NCI-H774 (cell line): ENCODE measurements around the gene RAET1G.
"Not testable (repeated sequence)": the region's sequence is repeated elsewhere in the genome, so short reads cannot be mapped to it uniquely, and the experiment has no call there.

ENCODE experiments used
- DNase-seq: peaks from one replicate; lab custom pipeline; 2025; lab: John Stamatoyannopoulos, UW

Gene RAET1G

GRCh38 chr6:149953934-149954327 is 31.0 kb upstream of the RAET1G start:
- not testable (repeated sequence) for DNase-seq

DNA sequence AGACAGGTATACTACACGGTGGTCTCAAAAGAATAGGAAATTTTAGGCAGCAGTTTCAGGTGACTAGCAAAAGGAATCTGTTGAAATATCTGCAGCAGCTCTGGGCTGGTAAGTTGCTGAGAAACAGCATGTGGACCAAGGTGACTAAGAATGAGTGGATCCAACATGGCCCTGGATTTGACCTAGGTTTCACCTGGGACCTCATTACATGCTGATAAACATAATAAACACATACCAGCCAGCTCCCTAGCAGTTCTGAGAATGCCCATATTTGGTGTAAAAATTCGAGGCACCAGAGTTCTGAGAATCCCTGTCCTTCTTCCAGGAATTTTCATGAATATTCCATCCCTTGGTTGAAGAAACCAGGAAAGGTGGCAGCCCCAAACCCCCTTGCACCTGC is 30.5 kb upstream of the RAET1G start:
- not testable (repeated sequence) for DNase-seq

DNA sequence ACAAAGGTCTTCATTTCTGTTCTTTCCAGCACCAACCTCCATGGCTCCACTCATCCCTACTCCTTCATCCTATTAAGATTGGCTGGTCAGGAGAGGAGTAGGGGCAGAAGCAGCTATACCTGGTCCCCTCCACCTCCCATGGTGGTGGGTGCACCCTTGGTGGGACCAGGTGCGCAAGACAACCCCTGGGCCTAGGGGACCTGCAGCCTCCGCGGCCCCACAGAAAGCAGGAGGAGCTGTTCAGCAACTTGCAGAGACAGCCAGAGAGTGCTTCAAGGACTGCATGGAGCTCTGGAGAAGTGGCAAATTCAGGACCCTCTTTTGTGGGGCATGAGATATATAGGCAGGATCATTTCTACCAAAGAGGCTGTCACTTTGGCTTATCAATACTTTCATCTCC is 28.7 kb upstream of the RAET1G start:
- no peak for DNase-seq

DNA sequence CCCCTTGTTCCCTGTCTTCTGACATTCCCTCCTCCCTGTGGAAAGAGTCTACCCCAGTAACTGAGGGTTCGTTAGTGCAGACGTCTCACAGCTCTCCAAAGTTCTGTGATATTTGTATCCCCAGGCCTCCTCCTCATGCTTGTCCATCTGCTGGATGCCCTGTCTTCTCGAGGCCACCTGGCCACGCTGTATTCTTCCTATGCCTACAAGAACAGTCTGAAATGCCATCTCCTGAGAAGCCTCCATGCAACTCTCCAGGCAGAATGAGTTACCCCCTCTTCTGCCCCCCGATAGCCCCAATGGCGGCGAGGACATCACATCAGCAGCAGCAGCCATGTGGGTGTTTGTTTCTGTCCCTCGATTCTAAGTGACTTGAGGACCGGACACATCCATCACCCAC is 28.2 kb upstream of the RAET1G start:
- DNase-seq: no peak

- DNase-seq: no peak
Measured at GRCh38 chr6:149950423-149950822, 27.5 kb upstream of the RAET1G start.

GRCh38 chr6:149948616-149949015 is 25.7 kb upstream of the RAET1G start:
- DNase-seq: no peak

- DNase-seq: no peak
Measured at GRCh38 chr6:149948011-149948410, 25.1 kb upstream of the RAET1G start.

DNA sequence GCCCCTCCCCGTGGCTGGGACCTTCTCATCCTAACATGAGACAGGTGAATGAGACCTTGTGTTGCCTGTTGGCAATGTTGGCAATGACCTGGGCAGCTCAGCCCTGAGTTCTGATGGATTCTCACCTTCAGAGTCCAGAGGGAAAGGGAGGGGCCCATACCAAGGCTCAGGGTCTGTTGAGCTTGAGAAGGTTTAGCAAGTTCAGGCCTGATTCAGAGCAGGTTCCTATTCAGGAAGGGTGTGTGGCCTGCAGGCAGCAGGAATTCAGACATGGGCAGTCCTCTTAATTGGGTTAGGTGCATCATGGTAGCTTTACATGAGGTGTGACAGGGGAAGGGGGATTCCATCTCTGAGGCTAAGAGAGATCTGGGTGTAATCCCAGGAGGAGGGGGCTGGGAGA is 24.6 kb upstream of the RAET1G start:
- DNase-seq: not testable (repeated sequence)

DNA sequence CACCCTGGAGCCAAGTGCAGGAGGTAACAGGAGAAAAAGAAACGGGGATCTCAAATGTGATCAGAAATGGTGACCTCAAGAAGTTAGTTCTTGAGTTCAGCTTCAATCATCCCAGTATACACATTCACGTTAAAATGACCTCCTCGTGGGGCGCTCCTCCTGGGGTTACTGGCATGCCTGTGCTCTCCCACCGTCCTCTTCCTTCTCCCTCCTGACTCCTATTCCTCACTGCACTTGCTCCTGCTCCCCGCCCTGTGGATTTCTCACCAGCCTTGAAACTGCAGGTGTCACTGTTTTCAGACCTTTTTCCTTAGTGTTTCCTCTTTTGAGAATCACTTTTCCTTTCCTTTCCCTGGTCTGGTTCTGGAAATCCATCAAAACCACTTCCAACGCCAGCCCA is 23.7 kb upstream of the RAET1G start:
- DNase-seq: not testable (repeated sequence)

GRCh38 chr6:149945276-149945675 is 22.4 kb upstream of the RAET1G start:
- DNase-seq: not testable (repeated sequence)

DNA sequence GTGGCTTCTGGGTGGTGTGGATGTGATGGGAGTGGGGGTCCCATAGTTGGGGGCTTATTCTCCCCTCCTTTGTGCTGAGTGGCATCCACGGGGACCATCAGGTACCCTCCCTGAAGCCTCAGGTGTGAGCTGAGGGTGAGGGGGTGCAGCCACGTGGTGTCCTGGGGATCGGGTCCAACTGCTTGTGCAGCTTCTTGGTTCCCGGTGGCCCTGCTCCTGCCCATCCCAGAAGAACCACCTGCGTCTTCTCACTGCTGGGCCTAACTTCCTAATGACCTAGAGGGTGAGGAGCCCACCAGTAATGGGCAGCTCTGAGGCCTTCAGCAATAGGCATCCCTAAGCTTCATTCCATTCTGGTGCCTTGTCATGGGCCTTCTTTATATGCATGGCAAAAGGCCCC is 20.4 kb upstream of the RAET1G start:
- DNase-seq: not testable (repeated sequence)

DNA sequence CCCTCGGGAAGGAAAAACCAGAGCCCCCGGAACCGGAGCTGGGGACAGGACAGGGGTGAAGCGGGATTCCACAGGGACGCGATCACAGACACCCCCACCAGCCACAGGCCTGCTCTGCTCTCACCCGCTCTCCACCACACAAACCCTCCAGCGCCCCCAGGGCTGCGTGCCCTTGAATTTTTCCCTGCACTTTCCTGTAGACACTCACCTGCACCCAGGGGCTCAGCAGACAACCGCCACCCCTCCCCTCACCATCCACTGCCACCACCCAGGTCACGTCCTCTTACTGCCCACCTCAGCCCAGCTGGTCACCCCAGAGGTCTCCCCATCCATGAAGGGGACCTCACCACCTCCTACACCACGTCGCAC is 19.5 kb upstream of the RAET1G start:
- DNase-seq: no peak

GRCh38 chr6:149941583-149942460 is 18.9 kb upstream of the RAET1G start, which contains the start of gene ULBP2:
Gene ULBP2 (plus strand): TSS chr6:149942014. CDS start chr6:149942073, 59 bp downstream.
- peak; percentile 69 for DNase-seq

DNA sequence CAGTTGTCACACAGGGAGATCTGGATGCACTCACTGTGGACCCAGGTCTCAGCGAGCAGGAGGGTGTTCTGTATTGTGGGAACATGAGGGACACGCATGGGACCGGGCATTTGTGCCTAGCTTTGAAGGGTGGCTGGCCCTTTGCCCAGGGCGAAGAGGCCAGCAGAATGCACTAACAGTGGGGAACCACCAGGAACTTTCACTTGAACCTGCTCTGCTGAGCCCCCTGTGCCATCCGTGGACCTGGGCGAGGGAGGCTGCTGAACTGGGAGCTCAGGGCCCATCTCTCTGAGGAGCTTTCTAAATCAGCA is 17.7 kb upstream of the RAET1G start:
- no peak for DNase-seq

DNA sequence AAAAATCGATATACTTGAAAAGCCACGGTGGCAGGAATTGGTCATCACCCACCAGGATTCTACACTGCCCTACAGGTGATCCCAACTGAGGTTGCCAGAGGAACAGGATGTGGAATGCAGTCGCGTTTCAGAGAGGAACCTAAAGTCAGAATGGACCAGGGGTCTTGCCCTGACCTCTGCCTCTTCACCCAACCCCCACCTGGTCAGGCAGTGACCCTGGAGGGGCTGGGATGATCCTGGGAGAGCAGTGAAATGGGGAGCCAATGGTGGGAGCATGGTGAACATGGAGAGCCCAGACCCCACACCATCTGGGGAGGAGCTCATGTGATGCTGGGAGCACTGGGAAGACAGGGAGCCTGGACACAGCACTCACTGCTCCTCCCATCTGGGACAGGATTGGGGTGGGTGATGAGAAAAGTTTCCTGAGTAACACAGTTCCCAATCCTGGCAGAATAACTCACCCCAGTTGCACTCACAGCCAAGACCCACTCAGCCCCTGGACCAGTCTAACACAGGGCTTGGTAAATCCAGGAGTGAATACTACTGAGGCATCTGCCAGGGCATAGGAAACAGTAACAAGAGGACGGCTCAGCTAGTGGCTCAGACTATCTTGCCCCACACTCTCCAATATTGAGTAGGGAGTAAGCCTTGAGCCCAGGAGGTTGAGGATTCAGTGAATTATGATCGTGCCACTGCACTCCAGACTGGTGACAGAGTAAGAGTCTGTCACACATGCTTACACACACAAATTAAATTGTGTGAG is 17.2 kb upstream of the RAET1G start:
- DNase-seq: no peak

- no peak for DNase-seq
Measured at GRCh38 chr6:149939356-149939648, 16.4 kb upstream of the RAET1G start.

GRCh38 chr6:149938571-149939355 is 15.8 kb upstream of the RAET1G start:
- DNase-seq: no peak

DNA sequence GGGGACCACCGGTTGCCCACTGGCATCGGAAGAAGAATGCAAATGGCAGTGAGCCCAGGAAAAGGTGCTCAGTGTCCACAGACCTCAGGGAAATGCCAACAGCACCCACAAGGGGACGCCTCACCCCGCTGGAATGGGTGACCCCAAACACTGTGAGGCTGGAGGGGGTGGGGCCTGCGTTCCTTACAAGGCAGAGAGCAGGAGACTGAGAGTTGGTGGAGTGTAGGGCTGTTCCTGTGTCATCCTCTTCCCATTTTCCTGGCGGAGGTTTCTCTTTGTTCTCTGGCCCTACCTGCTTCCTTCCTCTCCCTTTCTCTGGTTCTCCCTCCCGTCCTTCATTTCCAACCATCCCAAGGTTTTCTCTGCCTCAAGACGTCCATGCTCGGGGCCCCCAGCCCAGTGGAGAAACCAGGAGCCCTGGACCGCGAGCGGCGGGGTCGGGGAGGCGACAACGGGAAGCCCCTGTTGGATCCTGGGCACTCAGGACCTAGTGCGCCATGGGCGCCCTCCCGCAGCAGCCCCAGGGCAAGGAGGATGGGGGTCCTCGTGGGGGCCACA is 15.2 kb upstream of the RAET1G start:
- DNase-seq: not testable (repeated sequence)

DNA sequence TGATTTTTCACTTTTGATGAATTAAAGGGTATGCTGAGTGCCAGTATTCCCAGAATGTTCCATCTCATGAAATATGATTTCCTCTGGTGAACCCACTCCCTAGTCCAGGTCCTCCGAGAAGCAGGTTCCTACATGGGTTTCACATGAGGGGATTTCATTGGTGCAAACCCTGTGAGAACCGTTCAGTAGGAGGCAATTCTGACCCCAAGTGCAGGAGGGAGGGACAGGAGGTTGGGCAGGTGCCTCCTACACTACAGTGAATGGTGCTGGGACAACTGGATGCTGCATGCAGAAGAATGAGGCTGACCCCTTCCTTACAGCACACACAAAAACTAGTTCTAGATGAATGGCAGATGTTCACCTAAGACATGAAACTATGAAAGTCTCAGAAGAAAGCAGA is 13.8 kb upstream of the RAET1G start:
- no peak for DNase-seq

DNA sequence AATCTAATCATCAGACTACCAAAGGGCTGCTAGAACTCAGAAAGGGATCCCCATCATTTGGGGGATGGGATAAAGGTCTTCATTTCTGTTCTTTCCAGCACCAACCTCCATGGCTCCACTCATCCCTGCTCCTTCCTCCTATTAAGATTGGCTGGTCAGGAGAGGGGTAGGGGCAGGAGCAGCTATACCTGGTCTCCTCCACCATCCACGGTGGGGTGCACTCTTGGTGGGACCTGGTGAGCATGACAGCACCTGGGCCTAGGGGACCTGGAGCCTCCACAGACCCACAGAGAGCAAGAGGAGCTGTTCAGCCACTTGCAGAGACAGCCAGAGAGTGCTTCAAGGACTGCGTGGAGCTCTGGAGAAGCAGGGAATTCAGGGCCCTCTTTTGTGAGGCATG is 12.7 kb upstream of the RAET1G start:
- no peak for DNase-seq

- DNase-seq: no peak
Measured at GRCh38 chr6:149935246-149935645, 12.3 kb upstream of the RAET1G start.
